Uterus (tissue), 2 donors: ENCODE measurements around the gene FARS2.

Experiments used
- CTCF ChIP-seq, 4 experiments: fragments of 200-600 bp in 2 of 4; fragments of 450-650 bp in 2 of 4; sonication (generic) in 2 of 4; IDR thresholded peaks; one replicate each; pipeline ENCODE4 v1.5.1; 2016 to 2019; ENCODE audit warnings: antibody characterized with exemption in 4 of 4, mild to moderate bottlenecking in 2 of 4, moderate library complexity in 1 of 4
- POLR2A ChIP-seq, 2 donors: fragments of 450-650 bp; IDR thresholded peaks; one replicate each; pipeline ENCODE4 v1.6.1; 2016; ENCODE audit warnings: antibody characterized with exemption in 2 of 2, mild to moderate bottlenecking in 1 of 2, moderate library complexity in 1 of 2

- no peak for TF ChIP-seq CTCF (IDR thresholded peaks at IDR 0.05)
- TF ChIP-seq POLR2A (IDR thresholded peaks at IDR 0.05) = no peak
Observed at GRCh38 chr6:5300206-5300764, 39.0 kb downstream of the FARS2 start.
